ENCODE measurements around the gene OR1B1. TPM values are rescaled to one million over a fixed set of nuclear protein-coding genes. Genes with fewer than 3 reads are reported as not detected.

The OR1B1 gene
- total RNA-seq, 4 donors from 2014 or later, result 3.0 TPM; not detected in 3

DNA sequence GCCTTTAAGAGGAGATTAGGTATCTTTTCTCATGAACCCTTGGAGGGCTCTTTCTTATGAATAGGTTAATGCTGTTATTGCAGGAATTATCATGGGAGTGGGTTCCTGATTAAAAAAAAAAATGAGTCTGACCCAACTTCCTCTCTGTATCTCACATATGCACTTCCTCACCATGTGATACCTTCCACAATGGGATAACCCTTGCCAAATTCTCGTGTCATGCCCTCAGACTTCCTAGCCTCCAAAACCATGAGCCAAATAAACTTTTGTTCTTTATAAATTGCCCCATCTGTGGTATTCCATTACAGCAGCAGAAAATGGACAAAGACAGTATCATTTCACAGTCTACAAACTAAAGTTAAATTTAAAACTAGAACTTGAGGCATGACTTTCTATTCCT lies 1.0 kb downstream of the OR1B1 start:
- H3K36me3 ChIP-seq, result no peaks in the 10 kb centered on the region
- H3K27me3 ChIP-seq, result no peaks in the 10 kb centered on the region
- no peaks in the 10 kb centered on the region for H3K4me1 ChIP-seq
- H3K9me3 ChIP-seq, result peaks cover 0 to 11% (median 0%) of the 10 kb centered on the region in 4 donors
- 11 to 24% methylated on average over 1 of the region's 1 CpG for WGBS, 2 donors
- no peak for DNase-seq (ENCODE audit: low spot score in 2 of 2)
- no peak overlapping the region for H3K27ac ChIP-seq
- TF ChIP-seq, protein P1, sequence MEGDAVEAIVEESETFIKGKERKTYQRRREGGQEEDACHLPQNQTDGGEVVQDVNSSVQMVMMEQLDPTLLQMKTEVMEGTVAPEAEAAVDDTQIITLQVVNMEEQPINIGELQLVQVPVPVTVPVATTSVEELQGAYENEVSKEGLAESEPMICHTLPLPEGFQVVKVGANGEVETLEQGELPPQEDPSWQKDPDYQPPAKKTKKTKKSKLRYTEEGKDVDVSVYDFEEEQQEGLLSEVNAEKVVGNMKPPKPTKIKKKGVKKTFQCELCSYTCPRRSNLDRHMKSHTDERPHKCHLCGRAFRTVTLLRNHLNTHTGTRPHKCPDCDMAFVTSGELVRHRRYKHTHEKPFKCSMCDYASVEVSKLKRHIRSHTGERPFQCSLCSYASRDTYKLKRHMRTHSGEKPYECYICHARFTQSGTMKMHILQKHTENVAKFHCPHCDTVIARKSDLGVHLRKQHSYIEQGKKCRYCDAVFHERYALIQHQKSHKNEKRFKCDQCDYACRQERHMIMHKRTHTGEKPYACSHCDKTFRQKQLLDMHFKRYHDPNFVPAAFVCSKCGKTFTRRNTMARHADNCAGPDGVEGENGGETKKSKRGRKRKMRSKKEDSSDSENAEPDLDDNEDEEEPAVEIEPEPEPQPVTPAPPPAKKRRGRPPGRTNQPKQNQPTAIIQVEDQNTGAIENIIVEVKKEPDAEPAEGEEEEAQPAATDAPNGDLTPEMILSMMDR (IDR thresholded peaks at IDR 0.05), result no peak
- TF ChIP-seq POLR2A (IDR thresholded peaks at IDR 0.05) (no peak), EP300 (IDR thresholded peaks at IDR 0.05) (no peak)
- H3K4me3 ChIP-seq, result no peak overlapping the region

DNA sequence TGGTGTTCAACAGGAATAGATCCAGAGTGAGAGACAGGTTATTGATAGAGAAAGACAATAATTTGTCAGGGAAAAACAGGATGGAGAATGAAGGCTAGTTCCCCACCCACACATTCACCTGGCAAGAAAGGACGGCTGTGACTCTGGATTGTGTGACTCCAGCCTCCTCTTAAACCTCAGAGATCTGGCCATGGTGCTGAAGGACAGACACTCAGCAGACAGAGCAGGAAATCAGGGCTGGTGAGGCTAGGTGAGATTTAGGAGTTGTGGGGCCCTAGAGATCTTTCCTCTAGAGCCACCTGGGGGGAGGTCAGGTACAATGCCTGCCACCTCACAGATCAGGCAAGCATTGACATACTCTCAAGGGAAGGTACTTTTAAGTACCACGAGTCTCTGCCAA lies 15.2 kb downstream of the OR1B1 start:
- H3K36me3 ChIP-seq, result peaks cover 0 to 19% (median 0%) of the 10 kb centered on the region in 3 donors
- no peaks in the 10 kb centered on the region for H3K27me3 ChIP-seq
- peaks cover 0 to 32% (median 6%) of the 10 kb centered on the region in 4 donors for H3K9me3 ChIP-seq
- DNase-seq (ENCODE audit: low spot score in 2 of 2), result no peak
- 35 to 38% methylated on average over 2 of the region's 2 CpGs for WGBS, 2 donors
- H3K27ac ChIP-seq, result no peak overlapping the region
- TF ChIP-seq, protein P1 (IDR thresholded peaks at IDR 0.05), result no peak
- TF ChIP-seq POLR2A (IDR thresholded peaks at IDR 0.05) (no peak), EP300 (IDR thresholded peaks at IDR 0.05) (no peak)
- no peak overlapping the region for H3K4me3 ChIP-seq
- H3K4me1 ChIP-seq, result no peaks in the 10 kb centered on the region

DNA sequence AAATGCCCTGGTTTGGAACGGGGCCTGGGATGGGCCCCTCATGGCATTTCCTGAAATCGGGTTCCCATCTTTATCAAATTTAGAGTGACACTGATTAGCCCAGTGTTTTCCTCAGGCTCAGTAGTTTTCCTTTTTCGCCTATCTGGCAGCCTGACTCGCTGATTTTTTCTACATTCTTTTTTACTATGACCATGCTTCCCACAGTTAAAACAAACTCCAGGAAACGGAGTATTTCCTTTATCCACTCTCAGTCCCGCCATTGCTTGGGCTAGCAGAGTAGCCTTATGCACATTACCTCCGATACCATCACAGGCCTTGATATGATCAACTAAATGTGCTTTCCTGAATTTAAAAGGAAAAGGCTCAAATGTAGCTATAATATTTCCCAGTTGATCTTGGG lies 37.4 kb downstream of the OR1B1 start:
- no peak for DNase-seq (ENCODE audit: low spot score in 2 of 2)
- 67 to 74% methylated on average over 7 of the region's 7 CpGs for WGBS, 2 donors

DNA sequence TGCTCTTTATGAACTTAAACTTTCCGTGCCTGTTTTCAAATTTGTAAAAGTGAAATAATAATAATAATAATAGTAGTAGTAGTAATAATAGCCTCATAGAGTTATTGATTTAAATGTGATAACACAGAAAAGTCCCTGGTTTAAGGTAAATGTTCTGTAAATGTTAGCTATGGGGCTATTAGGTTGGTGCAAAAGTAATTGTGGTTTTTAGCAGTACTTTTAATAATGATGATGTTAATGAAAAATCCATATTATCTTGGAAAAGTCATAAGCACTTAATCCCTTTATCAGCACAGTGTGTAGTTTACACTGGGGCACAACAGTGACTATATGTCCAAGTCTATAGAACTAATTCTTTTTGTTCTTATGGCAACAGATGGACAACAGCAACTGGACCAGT lies 43.1 kb downstream of the OR1B1 start, which contains the start of gene OR1Q1:
Gene OR1Q1, plus strand, starts transcription at position 377 of the 400 bp plus-strand sequence. Its CDS starts 0 bp downstream, at position 377.
- Histone ChIP-seq H3K4me1 (no peaks in the 10 kb centered on the region), H3K9me3 (peaks cover 0 to 12% (median 0%) of the 10 kb centered on the region in 4 donors), H3K36me3 (no peaks in the 10 kb centered on the region), H3K27ac (no peak within 1 kb of the TSS), H3K4me3 (no peak within 1 kb of the TSS), H3K27me3 (no peaks in the 10 kb centered on the region)
- 75 to 92% methylated on average over 1 of the region's 1 CpG for WGBS, 2 donors
- DNase-seq (ENCODE audit: low spot score in 2 of 2), result no peak
- TF ChIP-seq EP300 (IDR thresholded peaks at IDR 0.05) (no peak), POLR2A (IDR thresholded peaks at IDR 0.05) (no peak)
- TF ChIP-seq, protein P1 (IDR thresholded peaks at IDR 0.05), result no peak

More for the DNA sequence above, 37.4 kb downstream of the OR1B1 start:
- Histone ChIP-seq H3K9me3 (peaks cover 0 to 13% (median 0%) of the 10 kb centered on the region in 4 donors), H3K4me3 (no peak overlapping the region), H3K27ac (no peak overlapping the region), H3K4me1 (no peaks in the 10 kb centered on the region), H3K27me3 (no peaks in the 10 kb centered on the region), H3K36me3 (no peaks in the 10 kb centered on the region)
- no peak for TF ChIP-seq EP300 (IDR thresholded peaks at IDR 0.05)
- TF ChIP-seq, protein P1 (IDR thresholded peaks at IDR 0.05), result no peak
- TF ChIP-seq POLR2A (IDR thresholded peaks at IDR 0.05), result no peak

DNA sequence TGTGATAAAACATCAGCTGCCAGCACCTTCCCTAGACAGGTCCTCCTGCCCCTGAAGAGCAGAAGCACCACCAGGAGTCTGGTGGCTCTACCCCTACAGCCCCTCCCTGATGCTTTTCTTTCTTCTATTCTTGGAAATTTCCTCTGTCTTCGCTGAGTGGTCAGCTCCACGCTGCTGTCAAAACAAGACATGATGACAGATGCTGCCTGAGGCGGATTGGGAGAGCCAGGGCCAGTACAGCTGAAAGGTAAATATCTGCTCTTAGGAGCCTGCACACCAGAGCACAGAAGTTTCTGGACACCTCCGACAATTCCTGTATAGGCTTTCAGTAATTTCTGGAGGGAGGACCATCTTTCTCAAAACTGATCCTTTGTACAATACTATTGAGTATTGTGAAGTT lies 47.6 kb downstream of the OR1B1 start:
- 60 to 76% methylated on average over 4 of the region's 4 CpGs for WGBS, 2 donors
- Histone ChIP-seq H3K27ac (no peak overlapping the region), H3K4me3 (no peak overlapping the region), H3K4me1 (no peaks in the 10 kb centered on the region), H3K36me3 (no peaks in the 10 kb centered on the region), H3K27me3 (no peaks in the 10 kb centered on the region), H3K9me3 (no peaks in the 10 kb centered on the region)
- no peak for TF ChIP-seq POLR2A (IDR thresholded peaks at IDR 0.05)
- TF ChIP-seq, protein P1 (IDR thresholded peaks at IDR 0.05), result no peak
- no peak for TF ChIP-seq EP300 (IDR thresholded peaks at IDR 0.05)
- no peak for DNase-seq (ENCODE audit: low spot score in 2 of 2)

Data from tibial nerve (tissue), 4 donors.